Keratinocyte (primary cell): ENCODE measurements around the gene BRICD5. TPM values are rescaled to one million over a fixed set of nuclear protein-coding genes. Genes with fewer than 3 reads are reported as not detected.

Experiments
- DNase-seq: peaks from one replicate; pipeline ENCODE4 v3.0.0-alpha.2; 2011; ENCODE audit warnings: low read depth, missing footprints, low spot score
- FAIRE-seq: peaks from 2 replicates; lab custom pipeline; 2011; peaks lifted over from hg19 to GRCh38; lab: Jason Lieb, UNC
- H2AFZ ChIP-seq: 2 replicates; pipeline ENCODE4 v1.6.0; 2012; ENCODE audit warnings: low read length, control low read depth, inconsistent platforms; ENCODE audit not compliant: control insufficient read depth
- H3K27ac ChIP-seq: 2 replicates; pipeline ENCODE4 v1.5.1; 2011; ENCODE audit warnings: low read length; ENCODE audit not compliant: control insufficient read depth, insufficient read depth
- H3K27me3 ChIP-seq: 3 replicates; pipeline ENCODE4 v1.6.0; 2011; ENCODE audit warnings: low read length; ENCODE audit not compliant: control insufficient read depth, insufficient read depth; ENCODE audit errors: extremely low read depth
- H3K36me3 ChIP-seq, 2 experiments: 2 replicates in 1 of 2; 3 replicates in 1 of 2; pipeline ENCODE4 v1.5.1; 2011; ENCODE audit warnings: low read length in 2 of 2, mild to moderate bottlenecking in 1 of 2; ENCODE audit not compliant: control insufficient read depth in 2 of 2, insufficient read depth in 2 of 2; ENCODE audit errors: extremely low read depth in 1 of 2
- H3K4me1 ChIP-seq: 3 replicates; pipeline ENCODE4 v1.5.1; 2011; ENCODE audit warnings: low read length; ENCODE audit not compliant: control insufficient read depth, insufficient read depth; ENCODE audit errors: extremely low read depth
- H3K4me2 ChIP-seq: 3 replicates; pipeline ENCODE4 v1.6.0; 2011; ENCODE audit warnings: low read depth, low read length; ENCODE audit not compliant: control insufficient read depth, insufficient read depth; ENCODE audit errors: extremely low read depth
- H3K4me3 ChIP-seq, 3 experiments: fragments of 200-600 bp in 1 of 3; sonication (generic) in 1 of 3; 2 replicates in 2 of 3; 3 replicates in 1 of 3; pipeline ENCODE4 v1.5.1; 2011 to 2016; ENCODE audit warnings: low read length in 3 of 3, mild to moderate bottlenecking in 3 of 3, control low read depth in 2 of 3, inconsistent platforms in 1 of 3, low read depth in 1 of 3, mixed read lengths in 1 of 3, mixed run types in 1 of 3, moderate library complexity in 1 of 3; ENCODE audit not compliant: control insufficient read depth in 2 of 3, insufficient read depth in 2 of 3; ENCODE audit errors: extremely low read depth in 1 of 3
- H3K79me2 ChIP-seq: 2 replicates; pipeline ENCODE4 v1.6.0; 2012; ENCODE audit warnings: low read length; ENCODE audit not compliant: control insufficient read depth, insufficient read depth
- H3K9ac ChIP-seq: 3 replicates; pipeline ENCODE4 v1.6.0; 2011; ENCODE audit warnings: low read length; ENCODE audit not compliant: control insufficient read depth, insufficient read depth; ENCODE audit errors: extremely low read depth
- H3K9me1 ChIP-seq: 3 replicates; pipeline ENCODE4 v1.6.0; 2011; ENCODE audit warnings: low read length; ENCODE audit not compliant: control insufficient read depth, insufficient read depth; ENCODE audit errors: extremely low read depth
- H3K9me3 ChIP-seq: 2 replicates; pipeline ENCODE4 v1.5.1; 2012; ENCODE audit warnings: low read depth, low read length; ENCODE audit not compliant: control insufficient read depth
- H4K20me1 ChIP-seq: 3 replicates; pipeline ENCODE4 v1.6.0; 2011; ENCODE audit warnings: low read length; ENCODE audit not compliant: control insufficient read depth, insufficient read depth; ENCODE audit errors: extremely low read depth
- CTCF ChIP-seq, 3 experiments: IDR thresholded peaks in 1 of 3; conservative IDR thresholded peaks in 1 of 3; optimal IDR thresholded peaks in 1 of 3; 2 replicates in 2 of 3; 3 replicates in 1 of 3; pipeline versions ENCODE3 to v1.5.1; 2011; ENCODE audit warnings: low read length in 3 of 3, mild to moderate bottlenecking in 3 of 3, moderate library complexity in 2 of 3, control low read depth in 1 of 3, inconsistent platforms in 1 of 3; ENCODE audit not compliant: insufficient read depth in 2 of 3; ENCODE audit errors: extremely low read depth in 1 of 3
- EZH2 ChIP-seq: IDR thresholded peaks from one replicate; pipeline ENCODE4 v1.6.1; 2012; ENCODE audit warnings: inconsistent platforms, mild to moderate bottlenecking, low read length, moderate library complexity
- dilution Hi-C: fragments of 300-500 bp; cut with MboI; formaldehyde crosslinking; loops from one replicate; pipeline ENCODE4 v1.7.0; 2020; ENCODE audit warnings: low sequenced_read_pairs; ENCODE audit not compliant: extremely low pct_ligation_motif_present
- polyA plus RNA-seq, 5 experiments: library from polyadenylated mRNA; depleted of rRNA in 3 of 5; stranded (reverse) in 3 of 5; stranded (forward) in 1 of 5; unstranded in 1 of 5; fragments of >200 nt; gene quantifications; 1 replicate in 1 of 5; 2 replicates in 3 of 5; 3 replicates in 1 of 5; pipeline versions ENCODE4 v1.2.1 to v1.2.3, GENCODE V29; 2011 to 2012; ENCODE audit warnings: missing spikeins in 2 of 5, low read depth in 1 of 5, low replicate concordance in 1 of 5

BRICD5 gene
- polyA plus RNA-seq, 1 donor (not counting 4 experiments of a cell fraction or from before 2014, with no cell fraction given), result 1.8 TPM

- Histone ChIP-seq H3K27me3 (peaks cover 32% of the 10 kb centered on the region), H3K79me2 (no peaks in the 10 kb centered on the region), H3K4me1 (no peaks in the 10 kb centered on the region), H3K4me3 (no peak overlapping the region), H4K20me1 (peaks cover 10% of the 10 kb centered on the region), H3K4me2 (no peak overlapping the region), H3K36me3 (peaks cover 13 to 19% of the 10 kb centered on the region in 2 experiments), H3K27ac (no peak overlapping the region), H3K9me3 (no peaks in the 10 kb centered on the region), H2AFZ (no peak overlapping the region), H3K9me1 (no peaks in the 10 kb centered on the region), H3K9ac (no peak overlapping the region)
- dilution Hi-C loops, result no loop called here
- no peak for DNase-seq
- FAIRE-seq, result no peak
- TF ChIP-seq CTCF (optimal IDR thresholded peaks at IDR 0.05 in 1 of 3, IDR thresholded peaks at IDR 0.05 in 1 of 3, conservative IDR thresholded peaks at IDR 0.05 in 1 of 3; ENCODE audit: extremely low read depth in 1 of 3, insufficient read depth in 2 of 3, low read length in 3 of 3) (no peak), EZH2 (no peak)
These were observed 28.4 kb upstream of the BRICD5 start for GRCh38 chr16:2238838-2239675.

GRCh38 chr16:2238150-2238837 is 27.6 kb upstream of the BRICD5 start:
- Histone ChIP-seq H3K27ac (no peak overlapping the region), H3K9me3 (no peaks in the 10 kb centered on the region), H3K36me3 (peaks cover 12 to 23% of the 10 kb centered on the region in 2 experiments), H3K4me1 (no peaks in the 10 kb centered on the region), H3K9me1 (no peaks in the 10 kb centered on the region), H4K20me1 (peaks cover 10% of the 10 kb centered on the region), H3K4me3 (no peak overlapping the region), H3K27me3 (peaks cover 32% of the 10 kb centered on the region), H2AFZ (no peak overlapping the region), H3K79me2 (no peaks in the 10 kb centered on the region), H3K9ac (no peak overlapping the region), H3K4me2 (no peak overlapping the region)
- no peak for TF ChIP-seq EZH2
- TF ChIP-seq CTCF (optimal IDR thresholded peaks at IDR 0.05 in 1 of 3, IDR thresholded peaks at IDR 0.05 in 1 of 3, conservative IDR thresholded peaks at IDR 0.05 in 1 of 3; ENCODE audit: extremely low read depth in 1 of 3, insufficient read depth in 2 of 3, low read length in 3 of 3), result no peak
- FAIRE-seq, result no peak
- dilution Hi-C loops, result no loop called here
- DNase-seq, result no peak
